Spleen (tissue), 13 donors: Measurements from ENCODE around the gene CRYGN. TPM values are rescaled to one million over a fixed set of nuclear protein-coding genes. Genes with fewer than 3 reads are reported as not detected.

Experiments
- DNase-seq: peaks from one replicate; pipeline ENCODE4 v3.0.0-alpha.2; 2020
- H3K27ac ChIP-seq, 8 donors: fragments of 200-600 bp; sonication (generic) in 7 of 8; 1 replicate in 4 of 8; 2 replicates in 4 of 8; pipeline versions ENCODE4 v1.5.0 to v1.8.0; 2016 to 2021; ENCODE audit warnings: inconsistent platforms in 4 of 8, mild to moderate bottlenecking in 4 of 8, moderate library complexity in 1 of 8
- H3K27me3 ChIP-seq, 7 donors: fragments of 200-600 bp; sonication (generic) in 6 of 7; replicated peaks in 1 of 7; 1 replicate in 4 of 7; 2 replicates in 3 of 7; pipeline versions ENCODE4 v1.5.0 to v1.8.0; 2016 to 2021; ENCODE audit warnings: inconsistent platforms in 3 of 7, mild to moderate bottlenecking in 1 of 7
- H3K36me3 ChIP-seq, 6 donors: fragments of 200-600 bp; sonication (generic) in 5 of 6; 1 replicate in 4 of 6; 2 replicates in 2 of 6; pipeline versions ENCODE4 v1.5.0 to v1.8.0; 2016 to 2021; ENCODE audit warnings: inconsistent platforms in 2 of 6
- H3K4me1 ChIP-seq, 6 donors: fragments of 200-600 bp; sonication (generic) in 5 of 6; 1 replicate in 3 of 6; 2 replicates in 3 of 6; pipeline versions ENCODE4 v1.5.0 to v1.8.0; 2016 to 2021; ENCODE audit warnings: inconsistent platforms in 3 of 6
- H3K4me3 ChIP-seq, 8 donors: fragments of 200-600 bp; sonication (generic) in 7 of 8; 1 replicate in 4 of 8; 2 replicates in 4 of 8; pipeline versions ENCODE4 v1.5.0 to v1.8.0; 2016 to 2021; ENCODE audit warnings: inconsistent platforms in 4 of 8, mild to moderate bottlenecking in 4 of 8, moderate library complexity in 2 of 8
- H3K9me3 ChIP-seq, 8 donors: fragments of 200-600 bp; sonication (generic) in 7 of 8; 1 replicate in 4 of 8; 2 replicates in 4 of 8; pipeline versions ENCODE4 v1.5.0 to v1.8.0; 2016 to 2021; ENCODE audit warnings: inconsistent platforms in 4 of 8
- POLR2A ChIP-seq, 3 donors: fragments of 450-650 bp; IDR thresholded peaks; one replicate each; pipeline ENCODE4 v1.5.1; 2017; ENCODE audit warnings: antibody characterized with exemption in 3 of 3, mild to moderate bottlenecking in 1 of 3
- POLR2AphosphoS5 ChIP-seq, 3 donors: sonication (generic); formaldehyde crosslinking; IDR thresholded peaks; one replicate each; pipeline ENCODE4 v1.5.1; 2017; ENCODE audit warnings: antibody characterized with exemption in 3 of 3
- WGBS, 5 donors: extraction: QIAGEN DNeasy Blood & Tissue Kit in 3 of 5; methylation state at CpG; one replicate each; pipeline versions ENCODE4 v1.1.5 to v1.1.7; 2013 to 2018; 5-methylcytosine and 5-hydroxymethylcytosine counted together
- intact Hi-C: fragments of 100-400 bp; cut with DNase I; formaldehyde crosslinking; loops from one replicate; pipeline ENCODE4 v1.15.0; 2023; ENCODE audit warnings: low total_unique reads
- long read RNA-seq, 2 donors: transcript quantifications; one replicate each; lab custom pipeline, GENCODE V29; 2026
- polyA plus RNA-seq, 3 donors: library from polyadenylated mRNA; stranded (reverse); fragments of 200-250 nt; gene quantifications; one replicate each; pipeline ENCODE4 v1.2.1, GENCODE V29; 2013
- total RNA-seq, 7 donors: library from RNA; depleted of rRNA in 3 of 7; stranded (reverse); fragments of >200 nt in 3 of 7; fragmentation: NEBNext Ultra II Directional in 4 of 7; extraction: Animal tissue kit (Norgen Biotek cat#: 25700) in 4 of 7; gene quantifications; one replicate each; pipeline versions ENCODE4 v1.1.0 to v1.2.1, GENCODE V29; 2016 to 2021
- TF ChIP-seq, protein P1 (sequence below), 11 experiments: fragments of 200-600 bp in 7 of 11; fragments of 450-650 bp in 4 of 11; sonication (generic) in 4 of 11; IDR thresholded peaks in 8 of 11; conservative IDR thresholded peaks in 3 of 11; 1 replicate in 7 of 11; 2 replicates in 4 of 11; pipeline versions ENCODE4 v1.4.0 to v1.8.0; 2016 to 2021; ENCODE audit warnings: antibody characterized with exemption in 11 of 11, inconsistent platforms in 4 of 11, mild to moderate bottlenecking in 1 of 11
- donor health status: healthy with polysubstance abuse.
- donor health status: DM: no; HTN: no; CAD: no; lungs with moderate emphysema.
- donor health status: DM: no; HTN: no; CAD: no.
- donor health status: Bipolar disorder and iron deficiency.
- donor health status: healthy.
- donor health status: DM: no; HTN: no; CAD: no.
- donor health status: DM: yes; HTN: yes; CAD: no.

Gene CRYGN, protein sequence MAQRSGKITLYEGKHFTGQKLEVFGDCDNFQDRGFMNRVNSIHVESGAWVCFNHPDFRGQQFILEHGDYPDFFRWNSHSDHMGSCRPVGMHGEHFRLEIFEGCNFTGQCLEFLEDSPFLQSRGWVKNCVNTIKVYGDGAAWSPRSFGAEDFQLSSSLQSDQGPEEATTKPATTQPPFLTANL
- total RNA-seq (1 to 10 TPM in 3 of 7 donors, under 1 TPM in 3, not detected in 1; 0.17 to 2.5 (median 0.92) TPM), polyA plus RNA-seq (under 1 TPM; 0.27 to 0.72 (median 0.32) TPM)
- long read RNA-seq, donor 1 = 0 reads
- long read RNA-seq, donor 2, partial matches to known transcripts = 0 of 1 reads
- long read RNA-seq, donor 2, other reads (novel, unspliced or antisense) = 0 of 1 reads

DNA sequence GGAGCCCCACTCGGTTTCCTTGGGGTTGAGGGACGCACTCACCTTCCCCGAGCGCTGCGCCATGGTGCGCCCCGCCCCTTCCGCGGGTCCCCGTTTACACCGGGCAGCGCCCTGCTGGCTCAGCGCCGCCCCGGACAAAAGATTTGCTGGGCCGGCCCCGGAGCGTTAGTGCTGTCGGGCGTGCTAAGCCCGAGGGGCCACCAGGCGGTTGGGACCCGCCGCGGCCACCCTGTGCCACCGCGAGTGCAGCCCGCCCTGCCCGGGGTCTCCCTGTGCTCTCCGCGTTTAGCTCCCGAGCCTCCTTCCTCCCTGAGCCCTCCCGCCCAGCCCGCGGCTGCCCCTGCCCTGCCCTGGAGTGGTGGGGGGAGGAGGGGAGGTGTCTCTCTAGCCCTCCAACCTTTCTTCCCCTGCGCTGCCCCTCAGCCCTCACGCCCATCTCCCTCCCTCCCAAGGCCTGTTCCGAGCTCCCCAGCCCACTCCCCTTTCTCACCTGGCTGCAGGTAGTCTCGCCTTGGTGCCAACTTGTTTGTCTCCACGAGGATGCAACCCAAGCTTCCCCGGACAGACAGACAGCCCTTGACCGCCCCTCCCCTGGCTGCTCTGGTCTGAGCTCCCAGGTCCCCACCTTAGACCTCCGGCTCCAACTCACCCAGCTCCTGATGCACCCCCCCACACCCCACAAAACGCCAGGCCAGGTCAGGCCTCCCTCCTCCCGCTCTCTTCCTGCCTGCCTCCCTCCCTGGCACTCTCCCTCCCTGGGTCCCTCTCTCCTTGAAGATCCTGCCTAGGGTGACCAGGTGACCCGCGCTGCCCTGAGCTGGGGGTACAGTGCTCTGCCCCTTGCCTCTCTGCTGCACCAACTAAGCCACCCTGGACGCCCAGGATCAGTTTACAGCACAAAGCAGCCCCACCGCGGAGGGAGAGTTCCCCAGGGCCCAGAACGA lies at the start of gene CRYGN:
Gene CRYGN (minus strand): TSS at position 287 of the 944 bp plus-strand sequence. CDS start 224 bp downstream, at position 63.
- Histone ChIP-seq H3K9me3 (no peaks in the 10 kb centered on the region), H3K4me3 (peak within 1 kb of the TSS in 6 of 8 donors; percentile 15 to 60 (median 28)), H3K27ac (peak within 1 kb of the TSS in 7 of 8 donors; percentile 9 to 64 (median 51)), H3K36me3 (no peaks in the 10 kb centered on the region), H3K4me1 (peaks cover 0 to 47% (median 21%) of the 10 kb centered on the region in 6 donors), H3K27me3 (peaks cover 0 to 26% (median 12%) of the 10 kb centered on the region in 7 donors)
- intact Hi-C loops = no loop called here
- peak in 2 of 3 donors; percentile 5 to 28 for TF ChIP-seq POLR2AphosphoS5 (IDR thresholded peaks at IDR 0.05)
- TF ChIP-seq POLR2A (IDR thresholded peaks at IDR 0.05) = no peak
- DNase-seq = peak; percentile 73
- 19 to 24% (median 20%) methylated on average over 29 to 51 of the region's 51 CpGs for WGBS, 5 donors

DNA sequence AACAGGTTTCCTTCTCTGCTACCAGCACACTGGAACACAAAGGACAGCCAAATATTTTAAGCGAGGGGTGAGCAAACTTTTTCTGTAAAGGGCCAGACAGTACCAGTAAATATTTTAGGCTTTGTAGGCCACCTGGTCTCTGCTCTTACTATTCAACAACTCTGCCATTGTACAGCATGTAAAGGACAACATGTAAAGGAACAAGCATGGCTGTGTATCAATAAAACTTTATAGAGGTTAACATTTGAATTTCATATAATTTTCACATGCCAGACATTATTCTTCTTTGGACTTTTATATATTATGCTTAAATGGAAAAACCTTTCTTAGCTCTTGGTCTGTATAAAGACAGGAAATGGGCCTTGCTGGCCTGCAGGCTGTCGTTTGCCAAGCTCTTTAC lies 49.6 kb upstream of the CRYGN start:
- DNase-seq = no peak
- intact Hi-C loops = no loop called here
- peaks cover 0 to 64% (median 30%) of the 10 kb centered on the region in 6 donors for H3K36me3 ChIP-seq
- peak overlapping the region in 5 of 8 donors; percentile 16 to 43 (median 33) for H3K27ac ChIP-seq
- no peak overlapping the region for H3K4me3 ChIP-seq
- WGBS, 5 donors = 72 to 90% (median 76%) methylated on average over 2 of the region's 2 CpGs
- H3K27me3 ChIP-seq = no peaks in the 10 kb centered on the region
- no peaks in the 10 kb centered on the region for H3K9me3 ChIP-seq
- peaks cover 8 to 86% (median 34%) of the 10 kb centered on the region in 6 donors for H3K4me1 ChIP-seq
- TF ChIP-seq POLR2A (IDR thresholded peaks at IDR 0.05) = no peak
- no peak for TF ChIP-seq POLR2AphosphoS5 (IDR thresholded peaks at IDR 0.05)
- TF ChIP-seq, protein P1, sequence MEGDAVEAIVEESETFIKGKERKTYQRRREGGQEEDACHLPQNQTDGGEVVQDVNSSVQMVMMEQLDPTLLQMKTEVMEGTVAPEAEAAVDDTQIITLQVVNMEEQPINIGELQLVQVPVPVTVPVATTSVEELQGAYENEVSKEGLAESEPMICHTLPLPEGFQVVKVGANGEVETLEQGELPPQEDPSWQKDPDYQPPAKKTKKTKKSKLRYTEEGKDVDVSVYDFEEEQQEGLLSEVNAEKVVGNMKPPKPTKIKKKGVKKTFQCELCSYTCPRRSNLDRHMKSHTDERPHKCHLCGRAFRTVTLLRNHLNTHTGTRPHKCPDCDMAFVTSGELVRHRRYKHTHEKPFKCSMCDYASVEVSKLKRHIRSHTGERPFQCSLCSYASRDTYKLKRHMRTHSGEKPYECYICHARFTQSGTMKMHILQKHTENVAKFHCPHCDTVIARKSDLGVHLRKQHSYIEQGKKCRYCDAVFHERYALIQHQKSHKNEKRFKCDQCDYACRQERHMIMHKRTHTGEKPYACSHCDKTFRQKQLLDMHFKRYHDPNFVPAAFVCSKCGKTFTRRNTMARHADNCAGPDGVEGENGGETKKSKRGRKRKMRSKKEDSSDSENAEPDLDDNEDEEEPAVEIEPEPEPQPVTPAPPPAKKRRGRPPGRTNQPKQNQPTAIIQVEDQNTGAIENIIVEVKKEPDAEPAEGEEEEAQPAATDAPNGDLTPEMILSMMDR (IDR thresholded peaks at IDR 0.05 in 8 of 11, conservative IDR thresholded peaks at IDR 0.05 in 3 of 11) = no peak

DNA sequence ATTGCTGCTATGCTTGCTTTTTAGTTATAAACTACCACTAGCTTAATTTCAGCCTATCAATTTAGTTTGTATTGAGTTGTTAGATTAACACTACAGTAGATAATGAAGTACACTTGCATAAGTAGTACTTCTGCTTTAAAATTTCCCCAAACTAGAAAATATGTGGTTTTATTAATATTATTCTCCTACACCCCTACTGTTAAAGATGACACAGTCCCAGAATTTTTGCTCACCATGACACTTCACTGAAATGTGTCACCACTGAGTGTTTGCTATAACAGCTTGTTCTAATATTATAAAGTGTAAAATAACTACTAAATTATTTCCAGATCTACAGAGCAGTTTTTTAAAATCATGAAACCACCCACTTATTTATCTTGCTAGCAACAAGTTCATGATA lies 48.2 kb upstream of the CRYGN start:
- peaks cover 6 to 84% (median 30%) of the 10 kb centered on the region in 6 donors for H3K4me1 ChIP-seq

DNA sequence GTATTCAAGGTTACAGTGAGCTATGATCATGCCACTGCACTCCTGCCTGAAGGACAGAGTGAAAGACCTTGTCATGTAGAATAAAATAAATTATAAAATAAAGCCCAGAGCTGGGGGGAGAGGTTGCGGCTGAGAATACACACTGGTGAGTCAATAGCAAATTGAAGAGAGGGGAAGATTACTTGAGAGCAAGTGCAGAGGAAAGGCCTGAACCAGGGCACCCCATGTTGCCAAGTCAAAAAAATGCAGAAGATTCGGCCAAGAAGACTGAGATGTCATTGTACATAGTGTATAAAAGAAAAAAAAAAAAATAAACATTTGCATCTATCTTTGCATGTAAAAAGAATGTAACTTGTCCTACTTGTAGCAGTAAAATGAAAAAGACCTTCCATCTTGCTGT lies 47.3 kb upstream of the CRYGN start:
- Histone ChIP-seq H3K4me1 (peaks cover 6 to 87% (median 32%) of the 10 kb centered on the region in 6 donors), H3K36me3 (peaks cover 0 to 87% (median 42%) of the 10 kb centered on the region in 6 donors), H3K9me3 (no peaks in the 10 kb centered on the region), H3K27ac (peak overlapping the region in 1 of 8 donors; percentile 12), H3K27me3 (no peaks in the 10 kb centered on the region), H3K4me3 (no peak overlapping the region)
- TF ChIP-seq POLR2AphosphoS5 (IDR thresholded peaks at IDR 0.05) (no peak), POLR2A (IDR thresholded peaks at IDR 0.05) (no peak)
- TF ChIP-seq, protein P1 (IDR thresholded peaks at IDR 0.05 in 8 of 11, conservative IDR thresholded peaks at IDR 0.05 in 3 of 11) = no peak
- intact Hi-C loops = no loop called here
- DNase-seq = no peak
- 87 to 97% (median 93%) methylated on average over 2 of the region's 2 CpGs for WGBS, 5 donors

More for the DNA sequence above, 48.2 kb upstream of the CRYGN start:
- H3K9me3 ChIP-seq = no peaks in the 10 kb centered on the region
- no peak for TF ChIP-seq POLR2AphosphoS5 (IDR thresholded peaks at IDR 0.05)
- TF ChIP-seq POLR2A (IDR thresholded peaks at IDR 0.05) = no peak
- TF ChIP-seq, protein P1 (IDR thresholded peaks at IDR 0.05 in 8 of 11, conservative IDR thresholded peaks at IDR 0.05 in 3 of 11) = no peak
- no peak overlapping the region for H3K4me3 ChIP-seq
- intact Hi-C loops = no loop called here
- no peak overlapping the region for H3K27ac ChIP-seq
- no peak for DNase-seq
- no peaks in the 10 kb centered on the region for H3K27me3 ChIP-seq
- H3K36me3 ChIP-seq = peaks cover 0 to 78% (median 37%) of the 10 kb centered on the region in 6 donors
